HG03108 (cell line): ENCODE results near the gene UBA3.
A peak's percentile ranks its signal among the peaks of the same experiment; 100 is the strongest.

ENCODE experiments used
- ATAC-seq: cut with Tn5 transposase; IDR thresholded peaks from one replicate; pipeline ENCODE4 v1.9.1; 2021; ENCODE audit warnings: moderate library complexity; ENCODE audit not compliant: unreplicated experiment

Gene UBA3

DNA sequence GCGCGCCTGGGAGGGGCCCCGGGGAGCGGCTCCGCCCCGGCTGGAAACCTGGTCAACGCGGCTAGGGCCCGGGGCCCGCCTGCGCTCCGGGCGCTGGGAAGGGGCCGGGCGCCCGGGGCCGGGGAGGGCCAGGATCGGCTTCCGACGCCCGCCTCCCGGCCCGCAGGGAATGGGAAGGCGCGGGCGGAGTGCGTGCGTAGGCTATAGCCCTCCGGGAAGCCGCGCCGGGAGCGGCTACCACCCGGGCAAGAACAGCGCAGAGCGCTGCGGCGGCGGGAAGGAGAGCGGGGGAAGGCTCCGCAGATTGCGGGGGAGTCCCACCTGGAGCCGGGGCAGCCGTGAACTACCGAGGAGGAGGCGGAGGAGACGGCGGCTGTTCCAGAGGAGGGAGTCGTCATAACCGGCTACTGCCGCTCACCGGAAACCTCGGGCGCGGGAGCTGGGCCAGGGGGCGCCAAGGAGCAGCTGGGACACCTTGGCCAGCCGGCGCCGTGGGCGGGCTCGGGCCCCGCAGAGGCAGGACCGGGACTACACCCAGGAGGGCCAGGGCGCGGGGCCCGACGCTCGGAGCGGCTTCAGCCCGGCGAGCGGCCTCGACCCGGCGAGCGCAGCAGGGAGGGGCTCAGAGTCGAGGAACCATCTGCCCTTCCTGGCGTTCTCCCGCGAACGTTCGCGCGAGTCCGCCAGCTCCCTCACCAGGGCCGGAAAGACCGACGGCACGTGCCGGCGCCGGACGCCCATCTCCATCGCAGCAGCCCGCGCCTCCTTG lies 66.7 kb downstream of the UBA3 start, which contains the start of gene EOGT:
Gene EOGT (minus strand): TSS at position 432 of the 769 bp plus-strand sequence. CDS start 3,838 bp downstream, outside the sequence.
- peak; percentile 79 for ATAC-seq

DNA sequence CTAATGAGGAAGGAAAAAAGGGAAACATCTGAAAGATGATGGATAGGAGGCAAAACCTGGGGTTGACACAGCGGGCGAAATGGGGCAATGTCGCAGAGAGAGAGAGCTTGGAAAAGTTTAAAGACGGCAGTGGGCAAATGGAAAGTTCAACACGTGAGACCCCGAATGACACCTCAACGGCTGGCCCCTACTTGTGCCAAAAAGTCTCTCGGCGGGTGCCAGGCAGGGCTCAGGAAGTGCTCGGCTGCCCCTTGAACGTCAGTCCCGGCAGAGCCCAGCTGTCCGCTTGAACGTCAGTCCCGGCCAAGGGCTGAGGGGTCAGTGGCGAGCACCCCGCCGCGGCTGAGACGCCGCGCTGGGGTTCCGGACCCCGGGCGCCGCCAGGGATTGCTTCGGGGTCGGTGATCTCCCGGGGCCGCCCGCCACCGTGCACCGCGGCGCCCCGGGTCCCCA lies 67.3 kb downstream of the UBA3 start:
- peak; percentile 40 for ATAC-seq

DNA sequence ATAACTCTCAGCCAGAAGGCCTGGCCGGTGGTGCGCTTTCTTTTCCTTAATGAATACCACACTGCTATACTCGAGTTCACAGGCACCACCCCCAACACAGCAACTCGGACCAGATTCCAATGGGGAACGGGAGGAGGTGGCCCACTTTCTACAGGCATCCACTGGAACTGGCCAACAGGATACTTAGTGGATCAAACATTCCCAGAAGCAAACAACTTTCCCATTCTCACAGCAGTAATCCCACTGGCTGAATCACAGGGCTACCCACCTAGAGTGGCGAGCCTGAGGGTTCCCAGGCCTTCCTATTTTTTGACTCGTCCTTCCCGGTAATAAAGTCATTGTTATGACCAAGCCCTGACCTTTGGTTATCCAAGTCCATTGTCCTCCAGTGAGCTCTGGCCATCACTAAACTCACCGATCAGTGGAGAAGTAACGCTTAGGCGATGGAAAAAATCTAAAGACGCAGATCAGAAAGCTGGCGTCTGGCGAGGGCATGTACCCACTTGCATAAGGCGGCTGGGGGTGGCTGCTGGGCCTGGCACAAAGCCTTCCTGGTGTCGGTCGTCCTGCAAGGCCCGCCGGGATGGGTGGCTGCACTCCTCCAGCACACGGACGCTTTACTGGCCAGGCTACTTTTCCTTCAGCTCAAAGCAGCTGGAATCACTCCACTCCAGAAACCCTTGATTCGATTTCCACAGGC lies 67.9 kb downstream of the UBA3 start:
- no peak for ATAC-seq

DNA sequence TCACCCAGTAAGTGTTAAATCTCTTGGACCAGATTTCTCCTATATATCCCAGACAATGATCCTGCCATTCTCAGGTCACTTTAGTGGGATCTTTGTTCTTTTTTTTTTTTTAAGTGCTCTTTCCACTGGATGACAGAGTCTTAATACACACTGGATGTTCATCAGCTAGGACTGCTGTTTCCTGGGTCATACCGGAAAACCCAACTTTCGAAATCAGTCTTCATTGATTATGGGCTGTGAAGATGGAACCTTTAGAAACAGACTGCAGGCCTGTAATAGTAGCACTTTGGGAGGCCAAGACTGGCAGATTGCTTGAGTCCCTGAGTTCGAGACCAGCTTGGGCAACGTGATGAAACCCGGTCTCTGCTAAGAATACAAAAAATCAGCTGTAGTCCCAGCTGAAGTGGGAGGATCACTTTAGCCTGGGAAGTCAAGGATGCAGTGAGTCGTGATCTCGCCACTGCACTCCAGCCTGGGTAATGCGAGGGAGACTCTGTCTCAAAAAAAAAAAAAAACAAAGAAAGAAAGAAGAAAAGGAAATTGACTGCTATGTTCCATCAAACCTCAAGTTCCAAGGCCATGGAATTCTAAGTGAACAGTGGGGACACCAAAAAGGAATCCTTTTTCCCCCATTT lies 69.0 kb downstream of the UBA3 start:
- ATAC-seq, result no peak

DNA sequence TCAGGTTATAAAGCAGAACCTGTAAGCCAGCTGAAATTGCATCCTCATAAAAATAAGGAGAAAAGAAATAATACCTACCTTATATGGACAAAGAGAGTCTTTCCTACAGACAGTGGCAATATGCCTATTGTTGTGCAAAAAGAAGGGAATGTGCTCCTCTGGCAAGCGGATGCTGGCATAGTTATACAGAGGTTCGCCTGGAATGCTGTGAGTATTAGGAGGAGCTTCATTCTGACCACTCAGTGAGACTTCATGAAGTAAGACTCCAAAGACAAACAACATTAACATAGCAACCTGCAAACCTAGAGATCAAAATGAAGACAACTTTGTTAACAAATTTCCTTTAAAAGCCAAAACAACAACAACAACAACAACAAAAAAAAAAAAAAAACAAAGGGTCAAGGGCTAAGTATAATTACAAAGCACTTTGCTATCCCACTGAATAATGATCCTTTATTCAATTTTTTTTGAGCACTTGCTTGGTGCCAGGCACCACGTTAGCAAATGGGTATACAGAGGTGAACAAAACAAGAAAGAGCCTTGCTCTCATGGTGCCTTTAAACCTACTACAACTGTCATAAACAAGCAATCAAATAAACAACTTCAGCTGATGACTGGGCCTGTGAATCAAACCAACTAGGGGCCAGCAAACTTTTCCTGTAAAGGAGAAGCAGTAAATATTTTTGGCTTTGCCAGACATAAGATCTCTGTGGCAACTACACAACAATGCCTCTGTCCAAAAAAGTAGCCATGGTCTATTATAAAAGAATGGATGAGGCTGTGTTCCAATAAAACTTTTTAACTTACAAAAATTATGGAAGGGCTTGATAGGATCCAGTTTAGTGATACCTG lies 70.4 kb downstream of the UBA3 start:
- ATAC-seq, result no peak

DNA sequence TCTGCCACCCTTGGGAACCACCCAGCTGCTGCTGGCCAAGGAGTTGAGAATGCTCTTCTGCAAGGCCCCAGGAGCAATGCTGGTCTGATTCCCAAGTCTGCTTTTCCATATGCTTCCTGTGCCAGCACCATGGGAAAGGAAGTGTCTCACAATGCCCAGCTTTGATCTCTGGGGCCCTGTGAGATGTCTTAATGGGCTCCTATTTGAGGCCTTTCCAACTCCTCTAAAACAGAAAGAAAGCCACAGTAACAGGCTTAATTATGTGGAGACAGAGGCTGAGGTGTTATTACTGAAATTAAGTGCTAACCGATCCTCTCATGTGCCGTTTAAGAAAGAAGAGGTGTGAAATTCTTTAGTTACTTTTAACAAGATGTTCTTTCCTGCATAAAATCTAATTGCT lies 71.2 kb downstream of the UBA3 start:
- no peak for ATAC-seq

DNA sequence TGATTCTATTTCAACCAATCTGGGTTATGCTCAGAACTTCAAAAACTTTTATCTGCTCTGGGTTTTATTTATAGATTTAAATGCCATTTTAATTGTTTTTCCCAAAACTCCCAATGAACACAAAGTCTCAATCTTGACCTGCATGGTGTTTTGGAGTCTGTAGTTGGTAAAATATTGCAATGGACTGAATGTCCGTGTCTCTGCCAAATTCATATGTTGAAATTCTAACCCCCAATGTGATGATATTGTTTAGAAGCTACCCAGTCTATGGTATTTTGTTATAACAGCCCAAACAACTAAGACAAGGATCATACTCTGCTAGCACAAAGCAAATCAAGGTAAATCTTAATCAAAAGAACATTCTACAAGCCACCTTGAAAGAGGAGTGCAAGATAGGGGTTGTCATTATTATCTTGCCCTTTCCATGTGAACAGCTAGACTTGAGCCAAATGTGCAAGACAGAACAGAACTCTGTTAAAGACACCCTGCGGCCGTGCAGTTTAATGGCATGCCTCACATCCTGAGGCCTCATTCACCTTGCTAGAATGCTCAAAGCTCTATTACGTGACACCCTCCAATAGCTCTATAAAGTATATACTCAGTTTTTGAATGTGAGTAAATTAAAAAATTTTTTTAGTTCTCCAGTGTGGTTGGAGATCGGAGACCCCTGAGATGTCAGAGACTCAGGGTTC lies 74.2 kb downstream of the UBA3 start:
- ATAC-seq, result no peak

DNA sequence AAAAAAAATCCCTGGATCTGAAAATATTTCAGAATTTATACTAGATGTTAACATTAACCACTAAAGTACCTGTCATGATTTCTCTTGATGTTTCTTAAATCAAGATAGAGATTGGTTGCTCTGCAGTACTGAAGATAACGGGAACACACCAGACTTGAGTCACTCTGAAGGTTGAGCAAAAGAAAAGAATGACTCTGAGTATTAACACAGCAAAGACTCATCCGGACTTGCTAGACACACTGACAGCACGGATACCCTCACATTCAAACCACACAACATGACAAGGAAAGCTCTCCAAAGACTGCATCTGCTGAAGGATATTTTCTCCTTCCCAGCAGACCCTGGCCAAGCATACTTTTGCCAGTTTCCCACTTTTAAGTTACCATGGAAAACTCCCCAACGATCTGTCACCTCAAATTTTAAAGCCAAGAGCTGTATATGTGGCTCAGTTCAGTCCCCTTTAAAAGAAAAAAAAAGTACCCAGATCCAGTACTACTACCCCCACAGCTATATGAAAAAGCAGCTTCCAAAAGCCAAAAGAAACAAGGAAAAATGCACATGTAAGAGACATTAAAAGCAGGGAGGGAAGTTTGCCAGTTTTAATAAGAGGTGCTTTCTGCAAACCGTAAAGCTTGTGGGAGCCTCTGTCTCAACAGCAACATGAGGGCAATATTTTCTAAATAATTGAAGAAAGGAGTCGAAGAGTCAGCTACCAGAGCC lies 74.9 kb downstream of the UBA3 start:
- no peak for ATAC-seq
